Tibial nerve (tissue), 4 donors: ENCODE data around the gene PPP2R2C.

ENCODE experiments used
- EP300 ChIP-seq, 2 donors: sonication (generic); formaldehyde crosslinking; IDR thresholded peaks; one replicate each; pipeline ENCODE4 v1.6.1; 2017; ENCODE audit warnings: antibody characterized with exemption in 2 of 2, mild to moderate bottlenecking in 1 of 2
- POLR2A ChIP-seq, 2 donors: fragments of 450-650 bp; IDR thresholded peaks; one replicate each; pipeline ENCODE4 v1.6.1; 2017; ENCODE audit warnings: antibody characterized with exemption in 2 of 2, mild to moderate bottlenecking in 2 of 2, moderate library complexity in 2 of 2
- TF ChIP-seq, protein P1 (sequence below), 5 experiments: fragments of 200-600 bp in 3 of 5; fragments of 450-650 bp in 2 of 5; sonication (generic) in 3 of 5; IDR thresholded peaks; one replicate each; pipeline ENCODE4 v1.5.1; 2016 to 2019; ENCODE audit warnings: antibody characterized with exemption in 5 of 5, mild to moderate bottlenecking in 3 of 5, moderate library complexity in 2 of 5

DNA sequence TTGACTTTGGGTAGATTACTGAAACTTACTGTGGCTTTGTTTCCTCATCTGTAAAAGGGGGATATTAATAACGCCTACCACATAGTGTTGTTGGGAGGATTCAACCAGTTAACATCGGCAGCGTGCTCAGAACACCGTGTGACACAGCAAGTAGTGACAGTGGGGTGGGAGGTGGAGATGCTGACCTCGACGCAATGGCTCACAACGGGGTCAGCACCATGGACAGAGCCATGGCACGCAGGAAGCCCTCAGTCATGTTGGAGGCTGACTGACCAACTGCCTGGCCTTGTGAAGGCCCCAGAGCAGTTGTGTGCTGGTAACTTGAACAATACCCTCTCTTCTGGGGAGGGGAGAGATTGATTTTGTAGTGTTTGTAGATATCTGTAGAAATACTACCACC is 109.5 kb downstream of the PPP2R2C start:
- TF ChIP-seq POLR2A (IDR thresholded peaks at IDR 0.05) (no peak), EP300 (IDR thresholded peaks at IDR 0.05) (no peak)
- TF ChIP-seq, protein P1, sequence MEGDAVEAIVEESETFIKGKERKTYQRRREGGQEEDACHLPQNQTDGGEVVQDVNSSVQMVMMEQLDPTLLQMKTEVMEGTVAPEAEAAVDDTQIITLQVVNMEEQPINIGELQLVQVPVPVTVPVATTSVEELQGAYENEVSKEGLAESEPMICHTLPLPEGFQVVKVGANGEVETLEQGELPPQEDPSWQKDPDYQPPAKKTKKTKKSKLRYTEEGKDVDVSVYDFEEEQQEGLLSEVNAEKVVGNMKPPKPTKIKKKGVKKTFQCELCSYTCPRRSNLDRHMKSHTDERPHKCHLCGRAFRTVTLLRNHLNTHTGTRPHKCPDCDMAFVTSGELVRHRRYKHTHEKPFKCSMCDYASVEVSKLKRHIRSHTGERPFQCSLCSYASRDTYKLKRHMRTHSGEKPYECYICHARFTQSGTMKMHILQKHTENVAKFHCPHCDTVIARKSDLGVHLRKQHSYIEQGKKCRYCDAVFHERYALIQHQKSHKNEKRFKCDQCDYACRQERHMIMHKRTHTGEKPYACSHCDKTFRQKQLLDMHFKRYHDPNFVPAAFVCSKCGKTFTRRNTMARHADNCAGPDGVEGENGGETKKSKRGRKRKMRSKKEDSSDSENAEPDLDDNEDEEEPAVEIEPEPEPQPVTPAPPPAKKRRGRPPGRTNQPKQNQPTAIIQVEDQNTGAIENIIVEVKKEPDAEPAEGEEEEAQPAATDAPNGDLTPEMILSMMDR (IDR thresholded peaks at IDR 0.05) = no peak
